Measurements from ENCODE around the gene SCG3.

DNA sequence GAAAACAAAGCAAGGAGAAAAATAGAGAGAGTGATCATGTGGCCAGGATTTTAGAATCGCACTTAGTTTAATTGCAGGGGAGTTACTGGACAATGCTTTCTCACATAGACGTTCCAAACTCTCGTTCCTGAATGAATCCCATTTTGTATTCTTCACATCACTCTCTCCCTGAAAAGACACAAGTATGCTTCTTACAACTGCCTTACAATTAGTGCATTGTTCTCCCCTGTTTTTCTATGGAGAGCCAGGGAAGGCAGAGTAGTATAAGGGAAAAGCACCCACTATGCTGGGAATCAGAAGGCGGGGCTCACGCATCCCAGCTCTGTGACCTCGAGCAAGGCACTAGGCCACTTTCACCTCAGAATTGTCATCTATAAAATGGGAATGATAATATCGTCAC is 84.4 kb downstream of the SCG3 start:
- TF ChIP-seq CBX2 (IDR thresholded peaks at IDR 0.05; ENCODE audit: borderline replicate concordance, low read depth) (no peak), E2F6 (IDR thresholded peaks at IDR 0.05; ENCODE audit: borderline replicate concordance, low read depth) (no peak), MAFK (IDR thresholded peaks at IDR 0.05; ENCODE audit: partially characterized antibody) (no peak), FOXS1 (CRISPR knock-in tag; IDR thresholded peaks at IDR 0.05) (no peak), SREBF2 (IDR thresholded peaks at IDR 0.05) (no peak)
- TF ChIP-seq, protein P1, sequence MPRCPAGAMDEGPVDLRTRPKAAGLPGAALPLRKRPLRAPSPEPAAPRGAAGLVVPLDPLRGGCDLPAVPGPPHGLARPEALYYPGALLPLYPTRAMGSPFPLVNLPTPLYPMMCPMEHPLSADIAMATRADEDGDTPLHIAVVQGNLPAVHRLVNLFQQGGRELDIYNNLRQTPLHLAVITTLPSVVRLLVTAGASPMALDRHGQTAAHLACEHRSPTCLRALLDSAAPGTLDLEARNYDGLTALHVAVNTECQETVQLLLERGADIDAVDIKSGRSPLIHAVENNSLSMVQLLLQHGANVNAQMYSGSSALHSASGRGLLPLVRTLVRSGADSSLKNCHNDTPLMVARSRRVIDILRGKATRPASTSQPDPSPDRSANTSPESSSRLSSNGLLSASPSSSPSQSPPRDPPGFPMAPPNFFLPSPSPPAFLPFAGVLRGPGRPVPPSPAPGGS (IDR thresholded peaks at IDR 0.05) = no peak

Data from A549 (cell line).